Measurements from ENCODE around the gene SUN5. TPM values are rescaled to one million over a fixed set of nuclear protein-coding genes. Genes with fewer than 3 reads are reported as not detected.

The SUN5 gene
- total RNA-seq, 2 experiments from 2014 or later = not detected

GRCh38 chr20:33023439-33024242 lies 19.4 kb upstream of the SUN5 start:
- Mint-ChIP-seq H3K4me1 (no peaks in the 10 kb centered on the region), H3K9me3 (ENCODE audit: low read depth) (no peaks in the 10 kb centered on the region), H3K27ac (no peak overlapping the region), H3K36me3 (no peaks in the 10 kb centered on the region), H3K4me3 (no peak overlapping the region), H3K27me3 (no peaks in the 10 kb centered on the region)
- DNase-seq = no peak
- CTCF ChIA-PET = interaction anchor here (1.2 kb wide), 1 partner anchor 19 kb away, joined by 5 read pairs; the partner anchor contains the start of gene SUN5
- ATAC-seq = no peak

GRCh38 chr20:33022694-33023438 lies 18.6 kb upstream of the SUN5 start:
- Mint-ChIP-seq H3K27me3 (no peaks in the 10 kb centered on the region), H3K27ac (no peak overlapping the region), H3K36me3 (no peaks in the 10 kb centered on the region), H3K4me3 (no peak overlapping the region), H3K9me3 (ENCODE audit: low read depth) (no peaks in the 10 kb centered on the region), H3K4me1 (no peaks in the 10 kb centered on the region)
- DNase-seq (no peak), ATAC-seq (no peak)
- CTCF ChIA-PET = interaction anchor here (1.2 kb wide), 1 partner anchor 18 kb away, joined by 5 read pairs; the partner anchor contains the start of gene SUN5

GRCh38 chr20:33022289-33022688 lies 18.1 kb upstream of the SUN5 start:
- CTCF ChIA-PET = no interaction called here
- ATAC-seq = no peak
- no peaks in the 10 kb centered on the region for H3K27me3 Mint-ChIP-seq
- no peaks in the 10 kb centered on the region for H3K36me3 Mint-ChIP-seq
- no peak overlapping the region for H3K27ac Mint-ChIP-seq
- DNase-seq = no peak
- H3K9me3 Mint-ChIP-seq (ENCODE audit: low read depth) = no peaks in the 10 kb centered on the region
- H3K4me3 Mint-ChIP-seq = no peak overlapping the region
- no peaks in the 10 kb centered on the region for H3K4me1 Mint-ChIP-seq

- H3K9me3 Mint-ChIP-seq (ENCODE audit: low read depth) = no peaks in the 10 kb centered on the region
- DNase-seq (no peak), ATAC-seq (no peak)
- no peaks in the 10 kb centered on the region for H3K36me3 Mint-ChIP-seq
- H3K4me3 Mint-ChIP-seq = no peak overlapping the region
- H3K4me1 Mint-ChIP-seq = no peaks in the 10 kb centered on the region
- CTCF ChIA-PET = no interaction called here
- H3K27ac Mint-ChIP-seq = no peak overlapping the region
- H3K27me3 Mint-ChIP-seq = no peaks in the 10 kb centered on the region
Observed at GRCh38 chr20:33021879-33022278, 17.6 kb upstream of the SUN5 start.

- DNase-seq (no peak), ATAC-seq (no peak)
- Mint-ChIP-seq H3K9me3 (ENCODE audit: low read depth) (no peaks in the 10 kb centered on the region), H3K36me3 (no peaks in the 10 kb centered on the region), H3K4me3 (no peak overlapping the region), H3K4me1 (no peaks in the 10 kb centered on the region), H3K27me3 (no peaks in the 10 kb centered on the region), H3K27ac (no peak overlapping the region)
- CTCF ChIA-PET = no interaction called here
Observed at GRCh38 chr20:33020278-33021161, 16.3 kb upstream of the SUN5 start.

GRCh38 chr20:33019465-33020277 lies 15.4 kb upstream of the SUN5 start:
- Mint-ChIP-seq H3K27me3 (no peaks in the 10 kb centered on the region), H3K36me3 (no peaks in the 10 kb centered on the region), H3K4me3 (no peak overlapping the region), H3K27ac (peak overlapping the region; percentile 35), H3K9me3 (ENCODE audit: low read depth) (no peaks in the 10 kb centered on the region), H3K4me1 (no peaks in the 10 kb centered on the region)
- no peak for DNase-seq
- ATAC-seq = no peak
- CTCF ChIA-PET = no interaction called here

GRCh38 chr20:33018169-33018931 lies 14.1 kb upstream of the SUN5 start:
- Mint-ChIP-seq H3K4me1 (no peaks in the 10 kb centered on the region), H3K36me3 (no peaks in the 10 kb centered on the region), H3K27me3 (no peaks in the 10 kb centered on the region), H3K27ac (no peak overlapping the region), H3K9me3 (ENCODE audit: low read depth) (no peaks in the 10 kb centered on the region), H3K4me3 (no peak overlapping the region)
- DNase-seq (no peak), ATAC-seq (peak; percentile 6)
- CTCF ChIA-PET = no interaction called here

- Mint-ChIP-seq H3K4me1 (no peaks in the 10 kb centered on the region), H3K27ac (no peak overlapping the region), H3K36me3 (no peaks in the 10 kb centered on the region), H3K4me3 (no peak overlapping the region), H3K27me3 (no peaks in the 10 kb centered on the region), H3K9me3 (ENCODE audit: low read depth) (no peaks in the 10 kb centered on the region)
- CTCF ChIA-PET = interaction anchor here (1.4 to 2.3 kb wide), 2 partner anchors 13 to 27 kb away, joined by 4 to 7 read pairs; partner anchors contain the start of gene SUN5
- DNase-seq (no peak), ATAC-seq (no peak)
Observed at GRCh38 chr20:33017542-33017941, 13.3 kb upstream of the SUN5 start.

GRCh38 chr20:33016581-33017109 lies 12.4 kb upstream of the SUN5 start:
- DNase-seq (no peak), ATAC-seq (no peak)
- Mint-ChIP-seq H3K4me3 (no peak overlapping the region), H3K9me3 (ENCODE audit: low read depth) (no peaks in the 10 kb centered on the region), H3K27me3 (no peaks in the 10 kb centered on the region), H3K36me3 (no peaks in the 10 kb centered on the region), H3K4me1 (no peaks in the 10 kb centered on the region), H3K27ac (no peak overlapping the region)
- CTCF ChIA-PET = interaction anchor here (1.4 to 2.3 kb wide), 4 partner anchors 10 to 71 kb away, joined by 3 to 7 read pairs (median 4); partner anchors contain the start of gene SUN5

- no peaks in the 10 kb centered on the region for H3K4me1 Mint-ChIP-seq
- no peak overlapping the region for H3K4me3 Mint-ChIP-seq
- no peaks in the 10 kb centered on the region for H3K36me3 Mint-ChIP-seq
- no peaks in the 10 kb centered on the region for H3K27me3 Mint-ChIP-seq
- no peak for DNase-seq
- no peak overlapping the region for H3K27ac Mint-ChIP-seq
- CTCF ChIA-PET = interaction anchor here (1.4 to 2.3 kb wide), 4 partner anchors 9 to 70 kb away, joined by 3 to 7 read pairs (median 4); partner anchors contain the start of gene SUN5
- no peaks in the 10 kb centered on the region for H3K9me3 Mint-ChIP-seq (ENCODE audit: low read depth)
- no peak for ATAC-seq
Observed at GRCh38 chr20:33015700-33016580, 11.7 kb upstream of the SUN5 start.

GRCh38 chr20:33015114-33015484 lies 10.9 kb upstream of the SUN5 start:
- CTCF ChIA-PET = interaction anchor here (0.5 to 1.6 kb wide), 2 partner anchors 69 to 111 kb away, joined by 3 read pairs; no protein-coding TSS in a partner anchor
- DNase-seq (no peak), ATAC-seq (no peak)
- Mint-ChIP-seq H3K4me1 (no peaks in the 10 kb centered on the region), H3K27me3 (no peaks in the 10 kb centered on the region), H3K27ac (no peak overlapping the region), H3K4me3 (no peak overlapping the region), H3K36me3 (no peaks in the 10 kb centered on the region), H3K9me3 (ENCODE audit: low read depth) (no peaks in the 10 kb centered on the region)

All from activated CD8-positive, alpha-beta memory T cell treated with anti-CD3 and anti-CD28 coated beads, Interleukin-2, amount 10 ng/mL, durations not matched to agents 7 days and 5 days (primary cell).